Measurements from ENCODE around the gene ATG10.

Gene ATG10

GRCh38 chr5:81971712-81972491 is at the start of gene ATG10:
Gene ATG10 (plus strand): TSS chr5:81972023. CDS start chr5:81987571, 15,548 bp downstream.
- peak within 1 kb of the TSS; percentile 92 for H3K4me3 ChIP-seq (ENCODE audit: low read length)
- peak; percentile 73 for DNase-seq (ENCODE audit: low read depth)
- TF ChIP-seq CTCF (conservative IDR thresholded peaks at IDR 0.05; ENCODE audit: low read depth, low read length), result no peak

- H3K4me3 ChIP-seq (ENCODE audit: low read length), result no peak overlapping the region
- DNase-seq (ENCODE audit: low read depth), result no peak
- TF ChIP-seq CTCF (conservative IDR thresholded peaks at IDR 0.05; ENCODE audit: low read depth, low read length), result no peak
Observed at GRCh38 chr5:81922854-81923279, 49.0 kb upstream of the ATG10 start.

GRCh38 chr5:81924442-81924841 is 47.4 kb upstream of the ATG10 start:
- TF ChIP-seq CTCF (conservative IDR thresholded peaks at IDR 0.05; ENCODE audit: low read depth, low read length), result no peak
- DNase-seq (ENCODE audit: low read depth), result no peak
- H3K4me3 ChIP-seq (ENCODE audit: low read length), result no peak overlapping the region

GRCh38 chr5:81925009-81925408 is 46.8 kb upstream of the ATG10 start:
- no peak for TF ChIP-seq CTCF (conservative IDR thresholded peaks at IDR 0.05; ENCODE audit: low read depth, low read length)
- no peak for DNase-seq (ENCODE audit: low read depth)
- no peak overlapping the region for H3K4me3 ChIP-seq (ENCODE audit: low read length)

- no peak overlapping the region for H3K4me3 ChIP-seq (ENCODE audit: low read length)
- no peak for DNase-seq (ENCODE audit: low read depth)
- no peak for TF ChIP-seq CTCF (conservative IDR thresholded peaks at IDR 0.05; ENCODE audit: low read depth, low read length)
Observed at GRCh38 chr5:81925981-81926380, 45.8 kb upstream of the ATG10 start.

GRCh38 chr5:81936066-81936465 is 35.8 kb upstream of the ATG10 start:
- TF ChIP-seq CTCF (conservative IDR thresholded peaks at IDR 0.05; ENCODE audit: low read depth, low read length), result no peak
- DNase-seq (ENCODE audit: low read depth), result no peak

GRCh38 chr5:81936750-81937149 is 35.1 kb upstream of the ATG10 start:
- TF ChIP-seq CTCF (conservative IDR thresholded peaks at IDR 0.05; ENCODE audit: low read depth, low read length), result no peak
- H3K4me3 ChIP-seq (ENCODE audit: low read length), result no peak overlapping the region
- no peak for DNase-seq (ENCODE audit: low read depth)

More at GRCh38 chr5:81936066-81936465, 35.8 kb upstream of the ATG10 start:
- no peak overlapping the region for H3K4me3 ChIP-seq (ENCODE audit: low read length)
